Measurements from ENCODE around the gene SPACA6. TPM values are rescaled to one million over a fixed set of nuclear protein-coding genes. Genes with fewer than 3 reads are reported as not detected.
"Not testable (repeated sequence)": the region's sequence is repeated elsewhere in the genome, so short reads cannot be mapped to it uniquely, and the experiment has no call there.

The SPACA6 gene
- total RNA-seq, 2 donors from 2014 or later: 4.3 to 6.4 TPM

GRCh38 chr19:51719251-51719988 is 26.3 kb downstream of the SPACA6 start:
- Mint-ChIP-seq H3K4me3 (no peak overlapping the region), H3K36me3 (ENCODE audit: low read depth) (peaks cover 6% of the 10 kb centered on the region), H3K4me1 (peaks cover 3% of the 10 kb centered on the region), H3K27ac (no peak overlapping the region), H3K27me3 (peaks cover 29% of the 10 kb centered on the region)
- no peaks in the 10 kb centered on the region for H3K9me3 ChIP-seq (ENCODE audit: control insufficient read depth, low read length, poor library complexity, severe bottlenecking)
- no peak for DNase-seq
- ATAC-seq: no peak

GRCh38 chr19:51721905-51722304 is 28.8 kb downstream of the SPACA6 start:
- Mint-ChIP-seq H3K27me3 (peaks cover 45% of the 10 kb centered on the region), H3K36me3 (ENCODE audit: low read depth) (peaks cover 3% of the 10 kb centered on the region), H3K4me1 (peaks cover 3% of the 10 kb centered on the region), H3K4me3 (no peak overlapping the region), H3K27ac (no peak overlapping the region)
- ATAC-seq: no peak
- no peak for DNase-seq
- H3K9me3 ChIP-seq (ENCODE audit: control insufficient read depth, low read length, poor library complexity, severe bottlenecking): no peaks in the 10 kb centered on the region

GRCh38 chr19:51722492-51722891 is 29.4 kb downstream of the SPACA6 start:
- DNase-seq: no peak
- H3K9me3 ChIP-seq (ENCODE audit: control insufficient read depth, low read length, poor library complexity, severe bottlenecking): no peaks in the 10 kb centered on the region
- Mint-ChIP-seq H3K4me1 (peaks cover 3% of the 10 kb centered on the region), H3K36me3 (ENCODE audit: low read depth) (peaks cover 3% of the 10 kb centered on the region), H3K27me3 (peaks cover 50% of the 10 kb centered on the region), H3K27ac (no peak overlapping the region), H3K4me3 (no peak overlapping the region)
- ATAC-seq: no peak

GRCh38 chr19:51724543-51724942 is 31.4 kb downstream of the SPACA6 start:
- peaks cover 2% of the 10 kb centered on the region for H3K36me3 Mint-ChIP-seq (ENCODE audit: low read depth)
- peaks cover 44% of the 10 kb centered on the region for H3K27me3 Mint-ChIP-seq
- H3K9me3 ChIP-seq (ENCODE audit: control insufficient read depth, low read length, poor library complexity, severe bottlenecking): no peaks in the 10 kb centered on the region
- peaks cover 3% of the 10 kb centered on the region for H3K4me1 Mint-ChIP-seq
- no peak for ATAC-seq
- H3K4me3 Mint-ChIP-seq: no peak overlapping the region
- DNase-seq: no peak
- H3K27ac Mint-ChIP-seq: no peak overlapping the region

GRCh38 chr19:51726049-51726448 is 32.9 kb downstream of the SPACA6 start:
- Mint-ChIP-seq H3K36me3 (ENCODE audit: low read depth) (peaks cover 2% of the 10 kb centered on the region), H3K27me3 (peaks cover 39% of the 10 kb centered on the region), H3K27ac (no peak overlapping the region), H3K4me1 (no peaks in the 10 kb centered on the region), H3K4me3 (no peak overlapping the region)
- no peaks in the 10 kb centered on the region for H3K9me3 ChIP-seq (ENCODE audit: control insufficient read depth, low read length, poor library complexity, severe bottlenecking)
- ATAC-seq: no peak
- DNase-seq: no peak

GRCh38 chr19:51727349-51727880 is 34.3 kb downstream of the SPACA6 start:
- no peak for DNase-seq
- H3K27ac Mint-ChIP-seq: no peak overlapping the region
- no peaks in the 10 kb centered on the region for H3K9me3 ChIP-seq (ENCODE audit: control insufficient read depth, low read length, poor library complexity, severe bottlenecking)
- H3K36me3 Mint-ChIP-seq (ENCODE audit: low read depth): peaks cover 2% of the 10 kb centered on the region
- H3K4me1 Mint-ChIP-seq: no peaks in the 10 kb centered on the region
- H3K4me3 Mint-ChIP-seq: no peak overlapping the region
- ATAC-seq: no peak
- H3K27me3 Mint-ChIP-seq: peaks cover 39% of the 10 kb centered on the region

GRCh38 chr19:51729781-51730180 is 36.7 kb downstream of the SPACA6 start:
- Mint-ChIP-seq H3K27ac (no peak overlapping the region), H3K36me3 (ENCODE audit: low read depth) (peaks cover 2% of the 10 kb centered on the region), H3K4me3 (no peak overlapping the region), H3K4me1 (no peaks in the 10 kb centered on the region), H3K27me3 (peaks cover 24% of the 10 kb centered on the region)
- DNase-seq (no peak), ATAC-seq (no peak)
- no peaks in the 10 kb centered on the region for H3K9me3 ChIP-seq (ENCODE audit: control insufficient read depth, low read length, poor library complexity, severe bottlenecking)

- no peaks in the 10 kb centered on the region for H3K9me3 ChIP-seq (ENCODE audit: control insufficient read depth, low read length, poor library complexity, severe bottlenecking)
- ATAC-seq (no peak), DNase-seq (no peak)
- Mint-ChIP-seq H3K4me3 (no peak overlapping the region), H3K36me3 (ENCODE audit: low read depth) (no peaks in the 10 kb centered on the region), H3K27me3 (peaks cover 25% of the 10 kb centered on the region), H3K27ac (no peak overlapping the region), H3K4me1 (peaks cover 3% of the 10 kb centered on the region)
Measured at GRCh38 chr19:51733742-51734522, 40.8 kb downstream of the SPACA6 start.

- Mint-ChIP-seq H3K4me1 (peaks cover 3% of the 10 kb centered on the region), H3K27me3 (peaks cover 34% of the 10 kb centered on the region), H3K27ac (no peak overlapping the region), H3K4me3 (no peak overlapping the region), H3K36me3 (ENCODE audit: low read depth) (no peaks in the 10 kb centered on the region)
- no peak for DNase-seq
- H3K9me3 ChIP-seq (ENCODE audit: control insufficient read depth, low read length, poor library complexity, severe bottlenecking): no peaks in the 10 kb centered on the region
- ATAC-seq: peak; percentile 52
Measured at GRCh38 chr19:51735759-51736449, 42.8 kb downstream of the SPACA6 start.

- Mint-ChIP-seq H3K27me3 (peaks cover 34% of the 10 kb centered on the region), H3K27ac (no peak overlapping the region), H3K36me3 (ENCODE audit: low read depth) (no peaks in the 10 kb centered on the region), H3K4me3 (no peak overlapping the region), H3K4me1 (peaks cover 3% of the 10 kb centered on the region)
- ATAC-seq (no peak), DNase-seq (no peak)
- no peaks in the 10 kb centered on the region for H3K9me3 ChIP-seq (ENCODE audit: control insufficient read depth, low read length, poor library complexity, severe bottlenecking)
Measured at GRCh38 chr19:51737389-51737788, 44.3 kb downstream of the SPACA6 start.

- Mint-ChIP-seq H3K4me1 (peaks cover 3% of the 10 kb centered on the region), H3K27me3 (peaks cover 36% of the 10 kb centered on the region), H3K36me3 (ENCODE audit: low read depth) (no peaks in the 10 kb centered on the region), H3K27ac (no peak overlapping the region), H3K4me3 (no peak overlapping the region)
- DNase-seq (no peak), ATAC-seq (no peak)
- H3K9me3 ChIP-seq (ENCODE audit: control insufficient read depth, low read length, poor library complexity, severe bottlenecking): no peaks in the 10 kb centered on the region
Measured at GRCh38 chr19:51737924-51738323, 44.8 kb downstream of the SPACA6 start.

GRCh38 chr19:51738523-51738922 is 45.4 kb downstream of the SPACA6 start:
- ATAC-seq; H3K9me3 ChIP-seq (ENCODE audit: control insufficient read depth, low read length, poor library complexity, severe bottlenecking); DNase-seq; H3K36me3 Mint-ChIP-seq (ENCODE audit: low read depth); H3K4me1 Mint-ChIP-seq; H3K4me3 Mint-ChIP-seq; H3K27ac Mint-ChIP-seq: not testable (repeated sequence)
- H3K27me3 Mint-ChIP-seq: peaks cover 42% of the 10 kb centered on the region
